Measurements from ENCODE around the gene OR6V1.

OR6V1 gene

DNA sequence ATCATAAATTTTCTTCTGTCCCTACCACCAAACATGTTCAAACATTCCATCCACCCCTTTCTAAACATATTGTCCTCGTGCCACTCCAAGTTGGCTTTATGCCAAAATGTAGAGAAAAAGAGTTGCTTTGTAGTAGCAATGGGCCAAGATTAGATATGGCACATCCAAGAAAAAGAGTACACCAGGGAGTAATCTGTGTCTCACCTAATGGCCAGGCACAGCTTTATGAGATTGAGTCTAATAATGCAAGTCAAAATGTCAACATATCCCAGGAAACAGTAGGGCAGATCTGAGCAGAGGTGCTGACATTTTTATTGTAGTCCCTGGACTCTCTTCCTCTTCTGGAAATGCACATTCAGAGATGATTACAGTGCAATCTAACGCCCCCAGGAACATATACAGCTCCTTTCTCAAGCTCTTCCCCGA, 5.7 kb upstream of the OR6V1 start:
- ChIA-PET CTCF (no interaction called here), POLR2A (no interaction called here)
- TF ChIP-seq L3MBTL2 (conservative IDR thresholded peaks at IDR 0.05) (no peak), FOXM1 (IDR thresholded peaks at IDR 0.05; ENCODE audit: borderline replicate concordance) (no peak), ZNF384 (IDR thresholded peaks at IDR 0.05) (no peak), TARDBP (IDR thresholded peaks at IDR 0.05) (no peak), SUZ12 (IDR thresholded peaks at IDR 0.05) (no peak), FOXK2 (IDR thresholded peaks at IDR 0.05) (no peak), LEF1 (IDR thresholded peaks at IDR 0.05; ENCODE audit: borderline replicate concordance) (no peak), SP1 (IDR thresholded peaks at IDR 0.05) (no peak), HDGF (IDR thresholded peaks at IDR 0.05; ENCODE audit: borderline replicate concordance) (no peak), FOXA1 (IDR thresholded peaks at IDR 0.05) (no peak), NFRKB (IDR thresholded peaks at IDR 0.05) (no peak), BHLHE40 (IDR thresholded peaks at IDR 0.05; ENCODE audit: borderline replicate concordance) (no peak), CTBP1 (IDR thresholded peaks at IDR 0.05; ENCODE audit: borderline replicate concordance) (no peak), ELF4 (IDR thresholded peaks at IDR 0.05) (no peak), ARNT (IDR thresholded peaks at IDR 0.05) (no peak)
- TF ChIP-seq, protein P1, sequence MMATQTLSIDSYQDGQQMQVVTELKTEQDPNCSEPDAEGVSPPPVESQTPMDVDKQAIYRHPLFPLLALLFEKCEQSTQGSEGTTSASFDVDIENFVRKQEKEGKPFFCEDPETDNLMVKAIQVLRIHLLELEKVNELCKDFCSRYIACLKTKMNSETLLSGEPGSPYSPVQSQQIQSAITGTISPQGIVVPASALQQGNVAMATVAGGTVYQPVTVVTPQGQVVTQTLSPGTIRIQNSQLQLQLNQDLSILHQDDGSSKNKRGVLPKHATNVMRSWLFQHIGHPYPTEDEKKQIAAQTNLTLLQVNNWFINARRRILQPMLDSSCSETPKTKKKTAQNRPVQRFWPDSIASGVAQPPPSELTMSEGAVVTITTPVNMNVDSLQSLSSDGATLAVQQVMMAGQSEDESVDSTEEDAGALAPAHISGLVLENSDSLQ (IDR thresholded peaks at IDR 0.05) = no peak
- DNase-seq (ENCODE audit: extremely low spot score) = no peak

DNA sequence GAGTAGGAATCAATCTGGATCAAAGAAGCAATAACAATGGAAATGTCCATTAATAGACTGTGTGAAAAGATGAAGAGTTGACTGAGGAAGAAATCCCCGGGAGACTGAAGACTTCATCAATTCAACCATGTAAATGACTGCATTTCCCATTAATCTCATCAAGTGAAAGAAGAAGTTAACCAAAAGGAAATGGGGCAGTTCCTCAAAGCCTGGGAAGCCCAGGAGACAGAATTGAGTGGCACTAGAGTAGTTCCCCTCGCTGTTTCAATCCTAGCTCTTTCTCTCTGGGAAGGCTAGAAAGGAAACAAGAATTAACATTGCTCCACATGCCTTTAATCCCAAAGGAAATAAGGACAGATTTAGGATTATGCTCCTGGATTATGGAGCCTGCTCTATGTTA, 4.8 kb upstream of the OR6V1 start:
- no peak for TF ChIP-seq ARNT (IDR thresholded peaks at IDR 0.05)
- TF ChIP-seq LEF1 (IDR thresholded peaks at IDR 0.05; ENCODE audit: borderline replicate concordance) = no peak
- TF ChIP-seq ELF4 (IDR thresholded peaks at IDR 0.05) = no peak
- no peak for TF ChIP-seq SP1 (IDR thresholded peaks at IDR 0.05)
- no peak for TF ChIP-seq FOXK2 (IDR thresholded peaks at IDR 0.05)
- TF ChIP-seq BHLHE40 (IDR thresholded peaks at IDR 0.05; ENCODE audit: borderline replicate concordance) = no peak
- no peak for TF ChIP-seq L3MBTL2 (conservative IDR thresholded peaks at IDR 0.05)
- no peak for TF ChIP-seq HDGF (IDR thresholded peaks at IDR 0.05; ENCODE audit: borderline replicate concordance)
- no peak for TF ChIP-seq NFRKB (IDR thresholded peaks at IDR 0.05)
- TF ChIP-seq SUZ12 (IDR thresholded peaks at IDR 0.05) = no peak
- TF ChIP-seq, protein P1 (IDR thresholded peaks at IDR 0.05) = no peak
- TF ChIP-seq TARDBP (IDR thresholded peaks at IDR 0.05) = no peak
- no peak for TF ChIP-seq FOXA1 (IDR thresholded peaks at IDR 0.05)
- no peak for TF ChIP-seq FOXM1 (IDR thresholded peaks at IDR 0.05; ENCODE audit: borderline replicate concordance)
- TF ChIP-seq ZNF384 (IDR thresholded peaks at IDR 0.05) = no peak
- CTCF ChIA-PET = no interaction called here
- POLR2A ChIA-PET = no interaction called here
- DNase-seq (ENCODE audit: extremely low spot score) = no peak

DNA sequence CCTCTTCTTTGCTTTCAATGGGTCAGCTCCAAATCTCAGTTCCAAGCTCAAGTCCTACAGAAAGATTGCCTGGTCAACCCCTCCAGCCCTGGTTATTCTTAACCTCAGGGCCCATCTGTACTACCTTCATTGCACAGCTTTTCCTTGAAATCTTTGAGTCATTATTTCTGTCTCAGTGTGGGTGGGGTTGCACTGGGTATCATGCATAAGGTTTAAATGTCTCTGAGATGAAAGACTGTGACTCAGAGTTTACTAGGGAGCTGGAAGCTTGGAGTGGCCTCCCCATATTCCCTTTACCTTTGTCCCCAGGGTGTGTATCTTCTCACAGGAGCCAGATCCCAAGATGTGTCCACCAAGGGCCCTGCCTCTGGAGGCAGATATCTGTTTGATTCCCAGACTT, 3.3 kb upstream of the OR6V1 start:
- DNase-seq (ENCODE audit: extremely low spot score) = no peak
- TF ChIP-seq CTBP1 (IDR thresholded peaks at IDR 0.05; ENCODE audit: borderline replicate concordance) (no peak), ZNF384 (IDR thresholded peaks at IDR 0.05) (no peak)
- CTCF ChIA-PET = no interaction called here
- POLR2A ChIA-PET = no interaction called here

DNA sequence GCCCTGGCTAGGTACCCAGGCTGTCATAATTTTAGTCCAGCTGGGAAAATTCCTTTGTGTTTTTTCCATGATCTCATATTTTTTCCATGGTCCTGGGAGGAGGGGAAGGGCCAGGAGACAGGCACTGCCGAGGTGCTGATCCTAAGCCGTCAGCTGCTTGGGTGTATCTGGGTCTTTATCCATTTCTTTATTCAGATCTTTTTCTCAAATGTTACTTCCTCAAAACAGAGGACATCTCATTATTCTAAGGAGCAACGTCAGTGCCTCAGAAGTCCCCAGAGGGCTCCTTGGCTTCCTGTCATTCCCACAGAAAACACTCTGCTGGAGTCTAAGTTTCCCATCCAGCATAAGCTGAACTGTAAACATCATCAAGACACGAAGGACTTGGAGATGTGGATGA, 2.8 kb upstream of the OR6V1 start:
- DNase-seq (ENCODE audit: extremely low spot score) = no peak
- CTCF ChIA-PET = no interaction called here
- TF ChIP-seq ZNF384 (IDR thresholded peaks at IDR 0.05) = no peak
- TF ChIP-seq ELF4 (IDR thresholded peaks at IDR 0.05) = no peak
- TF ChIP-seq TARDBP (IDR thresholded peaks at IDR 0.05) = no peak
- TF ChIP-seq HDGF (IDR thresholded peaks at IDR 0.05; ENCODE audit: borderline replicate concordance) = no peak
- POLR2A ChIA-PET = no interaction called here

DNA sequence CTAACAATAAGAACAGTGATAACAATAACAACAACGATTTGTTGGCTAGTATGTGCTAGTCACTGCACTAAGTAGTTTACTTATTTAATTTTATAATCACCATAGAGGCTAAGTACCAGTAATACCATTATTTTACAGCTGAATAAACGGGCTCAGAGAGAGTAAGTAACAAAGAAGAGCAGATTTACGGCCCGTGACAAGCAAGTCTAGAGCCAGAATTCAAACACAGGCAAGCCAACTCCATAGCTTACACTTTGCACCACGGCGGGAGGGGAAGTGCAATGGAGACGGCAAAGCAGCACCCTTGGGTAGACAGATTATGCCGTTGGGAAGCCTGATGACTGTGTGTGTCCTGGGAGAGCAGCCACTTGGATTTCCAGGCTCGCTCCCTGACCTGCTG, 1.2 kb upstream of the OR6V1 start:
- CTCF ChIA-PET = no interaction called here

DNA sequence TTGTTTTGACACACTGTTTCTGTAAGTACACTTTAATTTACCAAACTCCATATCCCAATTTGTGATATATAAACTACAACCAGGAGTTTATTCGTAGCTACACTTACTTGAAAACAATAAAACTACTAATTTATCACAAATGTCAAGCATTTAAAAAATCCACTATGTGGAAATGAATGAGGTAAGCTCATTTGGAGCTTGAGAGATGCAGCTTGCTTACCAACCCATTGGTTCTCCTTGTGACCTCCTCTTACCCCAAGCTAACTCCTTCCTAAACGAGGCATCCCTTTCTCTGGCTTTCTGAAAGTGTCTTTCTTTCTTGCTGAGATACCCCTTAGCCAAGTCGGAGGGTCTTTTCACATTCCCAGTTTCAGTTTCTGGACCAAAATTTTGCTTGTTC, 2.5 kb downstream of the OR6V1 start:
- no peak for DNase-seq (ENCODE audit: extremely low spot score)
- POLR2A ChIA-PET = no interaction called here
- TF ChIP-seq FOXK2 (IDR thresholded peaks at IDR 0.05) (no peak), ELF4 (IDR thresholded peaks at IDR 0.05) (no peak), NFRKB (IDR thresholded peaks at IDR 0.05) (no peak), HDGF (IDR thresholded peaks at IDR 0.05; ENCODE audit: borderline replicate concordance) (no peak), FOXA1 (IDR thresholded peaks at IDR 0.05) (no peak), FOXM1 (IDR thresholded peaks at IDR 0.05; ENCODE audit: borderline replicate concordance) (no peak)
- CTCF ChIA-PET = interaction anchor here (0.7 kb wide), 1 partner anchor 161 kb away, joined by 3 read pairs; no protein-coding TSS in a partner anchor

More for the DNA sequence above, 1.2 kb upstream of the OR6V1 start:
- TF ChIP-seq HDGF (IDR thresholded peaks at IDR 0.05; ENCODE audit: borderline replicate concordance) (no peak), CTBP1 (IDR thresholded peaks at IDR 0.05; ENCODE audit: borderline replicate concordance) (no peak)
- POLR2A ChIA-PET = no interaction called here
- DNase-seq (ENCODE audit: extremely low spot score) = no peak

DNA sequence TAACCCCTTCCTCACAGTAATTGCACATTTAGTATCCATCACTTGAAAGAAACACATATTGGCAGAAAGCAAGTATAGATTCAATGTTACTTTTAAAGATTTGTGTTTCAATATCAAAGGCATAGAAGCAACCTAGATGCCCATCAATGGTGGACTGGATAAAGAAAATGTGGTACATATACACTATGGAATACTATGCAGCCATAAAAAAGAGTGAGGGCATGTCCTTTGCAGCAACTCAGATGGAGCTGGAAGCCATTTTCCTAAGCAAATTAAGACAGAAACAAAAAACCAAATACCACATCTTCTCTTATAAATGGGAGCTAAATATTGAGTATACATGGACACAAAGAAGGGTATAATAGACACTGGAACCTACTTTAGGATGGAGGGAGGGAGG, 3.6 kb downstream of the OR6V1 start:
- TF ChIP-seq NFRKB (IDR thresholded peaks at IDR 0.05) (no peak), FOXK2 (IDR thresholded peaks at IDR 0.05) (no peak), TARDBP (IDR thresholded peaks at IDR 0.05) (no peak)
- POLR2A ChIA-PET = no interaction called here
- CTCF ChIA-PET = no interaction called here
- DNase-seq (ENCODE audit: extremely low spot score) = no peak

DNA sequence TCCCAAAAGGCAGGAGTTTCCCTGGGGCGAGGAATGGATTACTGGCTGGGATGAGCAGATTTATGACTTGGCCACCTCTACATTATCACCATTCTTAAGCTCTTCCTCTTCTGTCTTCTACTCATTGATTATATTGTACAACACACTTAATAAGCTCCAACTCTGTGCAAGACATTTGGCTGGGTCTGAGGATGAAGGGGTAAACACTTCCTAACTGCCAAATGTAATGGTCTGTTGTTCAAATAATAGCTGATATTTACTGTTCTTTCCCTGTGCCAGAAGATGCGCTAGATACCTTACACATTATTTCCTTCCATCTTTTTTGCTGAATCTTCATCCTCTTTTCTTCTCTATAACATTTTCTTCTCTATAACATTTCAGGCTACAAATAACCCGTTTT, 11.6 kb downstream of the OR6V1 start:
- ChIA-PET POLR2A (no interaction called here), CTCF (no interaction called here)
- TF ChIP-seq CTBP1 (IDR thresholded peaks at IDR 0.05; ENCODE audit: borderline replicate concordance) (no peak), LEF1 (IDR thresholded peaks at IDR 0.05; ENCODE audit: borderline replicate concordance) (no peak), ELF4 (IDR thresholded peaks at IDR 0.05) (no peak), L3MBTL2 (conservative IDR thresholded peaks at IDR 0.05) (no peak), HDGF (IDR thresholded peaks at IDR 0.05; ENCODE audit: borderline replicate concordance) (no peak), FOXK2 (IDR thresholded peaks at IDR 0.05) (no peak), FOXM1 (IDR thresholded peaks at IDR 0.05; ENCODE audit: borderline replicate concordance) (no peak), NFRKB (IDR thresholded peaks at IDR 0.05) (no peak), BHLHE40 (IDR thresholded peaks at IDR 0.05; ENCODE audit: borderline replicate concordance) (no peak), ZNF384 (IDR thresholded peaks at IDR 0.05) (no peak)
- TF ChIP-seq, protein P1 (IDR thresholded peaks at IDR 0.05) = no peak
- DNase-seq (ENCODE audit: extremely low spot score) = no peak

Measured in HEK293T (cell line).